WERI-Rb-1 (cell line): ENCODE data around the gene HIPK2.

Experiments used
- DNase-seq: peaks from one replicate; pipeline ENCODE4 v3.0.0-alpha.2; 2020
- H3K27ac ChIP-seq: fragments of 250-450 bp; sonication (Bioruptor Pico); 2 replicates; pipeline ENCODE4 v1.5.1; 2020; ENCODE audit warnings: mild to moderate bottlenecking, moderate library complexity
- H3K27me3 ChIP-seq: fragments of 250-450 bp; sonication (Bioruptor Pico); 2 replicates; pipeline ENCODE4 v1.5.1; 2021; ENCODE audit warnings: mild to moderate bottlenecking, low read depth, moderate library complexity; ENCODE audit not compliant: insufficient read depth, severe bottlenecking
- H3K36me3 ChIP-seq: fragments of 250-450 bp; sonication (Bioruptor Pico); 2 replicates; pipeline ENCODE4 v1.5.1; 2020; ENCODE audit warnings: mild to moderate bottlenecking, moderate library complexity
- H3K4me3 ChIP-seq: 2 replicates; pipeline ENCODE4 v1.5.1; 2011; ENCODE audit warnings: low read depth, mild to moderate bottlenecking, control low read depth, low read length
- H3K9me3 ChIP-seq: fragments of 250-450 bp; sonication (Bioruptor Pico); 2 replicates; pipeline ENCODE4 v1.5.1; 2021; ENCODE audit warnings: mild to moderate bottlenecking, moderate library complexity; ENCODE audit not compliant: severe bottlenecking
- CTCF ChIP-seq: IDR thresholded peaks from 2 replicates; pipeline ENCODE4 v1.5.1; 2011; ENCODE audit warnings: low read depth, mild to moderate bottlenecking, control low read depth, inconsistent platforms, low read length

HIPK2 gene

GRCh38 chr7:139541600-139542307 lies 236.0 kb downstream of the HIPK2 start:
- H3K36me3 ChIP-seq: no peaks in the 10 kb centered on the region
- H3K27ac ChIP-seq: no peak overlapping the region
- peaks cover 5% of the 10 kb centered on the region for H3K9me3 ChIP-seq
- DNase-seq: no peak
- H3K4me3 ChIP-seq: no peak overlapping the region
- H3K27me3 ChIP-seq: no peaks in the 10 kb centered on the region
- no peak for TF ChIP-seq CTCF

GRCh38 chr7:139540203-139540602 lies 237.6 kb downstream of the HIPK2 start:
- no peak for DNase-seq
- peaks cover 5% of the 10 kb centered on the region for H3K9me3 ChIP-seq
- no peak for TF ChIP-seq CTCF
- H3K4me3 ChIP-seq: no peak overlapping the region
- no peaks in the 10 kb centered on the region for H3K36me3 ChIP-seq
- no peak overlapping the region for H3K27ac ChIP-seq
- no peaks in the 10 kb centered on the region for H3K27me3 ChIP-seq

- Histone ChIP-seq H3K4me3 (no peak overlapping the region), H3K36me3 (no peaks in the 10 kb centered on the region), H3K27me3 (no peaks in the 10 kb centered on the region), H3K27ac (no peak overlapping the region), H3K9me3 (peaks cover 5% of the 10 kb centered on the region)
- no peak for TF ChIP-seq CTCF
- DNase-seq: no peak
Observed at GRCh38 chr7:139538881-139539635, 238.7 kb downstream of the HIPK2 start.

GRCh38 chr7:139536152-139536551 lies 241.6 kb downstream of the HIPK2 start:
- Histone ChIP-seq H3K36me3 (no peaks in the 10 kb centered on the region), H3K27ac (no peak overlapping the region), H3K9me3 (peaks cover 5% of the 10 kb centered on the region), H3K27me3 (no peaks in the 10 kb centered on the region), H3K4me3 (no peak overlapping the region)
- TF ChIP-seq CTCF: no peak
- DNase-seq: no peak

- Histone ChIP-seq H3K4me3 (no peak overlapping the region), H3K27me3 (no peaks in the 10 kb centered on the region), H3K9me3 (peaks cover 5% of the 10 kb centered on the region), H3K27ac (no peak overlapping the region), H3K36me3 (no peaks in the 10 kb centered on the region)
- no peak for TF ChIP-seq CTCF
- DNase-seq: no peak
Observed at GRCh38 chr7:139534966-139535651, 242.7 kb downstream of the HIPK2 start.
